H9 (cell line): ENCODE data around the gene NEUROD1. TPM values are rescaled to one million over a fixed set of nuclear protein-coding genes. Genes with fewer than 3 reads are reported as not detected.

Experiments
- DNase-seq: peaks from one replicate; pipeline ENCODE4 v3.0.0-alpha.2; 2017
- H2AFZ ChIP-seq: one replicate; pipeline ENCODE4 v1.6.1; 2013; ENCODE audit warnings: mild to moderate bottlenecking, low read length, control low read depth, moderate library complexity
- H2AK5ac ChIP-seq: 2 replicates; pipeline ENCODE4 v1.6.1; 2013; ENCODE audit warnings: low read length, control low read depth, mixed read lengths; ENCODE audit not compliant: insufficient read length
- H2BK120ac ChIP-seq: one replicate; pipeline ENCODE4 v1.6.1; 2013; ENCODE audit warnings: low read depth, mild to moderate bottlenecking, low read length, control low read depth, inconsistent platforms; ENCODE audit not compliant: poor library complexity, severe bottlenecking
- H2BK12ac ChIP-seq: 2 replicates; pipeline ENCODE4 v1.6.1; 2013; ENCODE audit warnings: low read length, control low read depth, mixed read lengths, low read depth; ENCODE audit not compliant: insufficient read length
- H2BK15ac ChIP-seq: 2 replicates; pipeline ENCODE4 v1.6.1; 2013; ENCODE audit warnings: low read depth, low read length, control low read depth
- H2BK20ac ChIP-seq: one replicate; pipeline ENCODE4 v1.6.1; 2013; ENCODE audit warnings: low read depth, mild to moderate bottlenecking, low read length, control low read depth, inconsistent platforms; ENCODE audit not compliant: poor library complexity, severe bottlenecking
- H2BK5ac ChIP-seq: 2 replicates; pipeline ENCODE4 v1.6.1; 2013; ENCODE audit warnings: low read length, control low read depth, mixed read lengths; ENCODE audit not compliant: insufficient read length
- H3K14ac ChIP-seq: 2 replicates; pipeline ENCODE4 v1.6.1; 2013; ENCODE audit warnings: low read length, control low read depth; ENCODE audit not compliant: insufficient read depth
- H3K18ac ChIP-seq: 2 replicates; pipeline ENCODE4 v1.6.1; 2013; ENCODE audit warnings: low read depth, mild to moderate bottlenecking, mixed read lengths, low read length, control low read depth; ENCODE audit not compliant: insufficient read length
- H3K23ac ChIP-seq: 2 replicates; pipeline ENCODE4 v1.6.1; 2013; ENCODE audit warnings: low read length, control low read depth, mixed read lengths, low read depth; ENCODE audit not compliant: insufficient read length
- H3K23me2 ChIP-seq: 2 replicates; pipeline ENCODE4 v1.6.1; 2013; ENCODE audit warnings: low read depth, mild to moderate bottlenecking, mixed read lengths, low read length, control low read depth; ENCODE audit not compliant: insufficient read length, poor library complexity, severe bottlenecking
- H3K27ac ChIP-seq: 2 replicates; pipeline ENCODE4 v1.5.1; 2013; ENCODE audit warnings: low read length, control low read depth, mixed read lengths, low read depth; ENCODE audit not compliant: insufficient read length
- H3K27me3 ChIP-seq: 2 replicates; pipeline ENCODE4 v1.6.1; 2013; ENCODE audit warnings: low read length, control low read depth, inconsistent platforms; ENCODE audit not compliant: insufficient read depth
- H3K4ac ChIP-seq: 2 replicates; pipeline ENCODE4 v1.6.1; 2013; ENCODE audit warnings: low read depth, mild to moderate bottlenecking, control low read depth, inconsistent platforms, low read length, moderate library complexity
- H3K4me1 ChIP-seq: 2 replicates; pipeline ENCODE4 v1.6.1; 2013; ENCODE audit warnings: low read length, control low read depth, inconsistent platforms; ENCODE audit not compliant: insufficient read depth
- H3K4me2 ChIP-seq: 2 replicates; pipeline ENCODE4 v1.6.1; 2013; ENCODE audit warnings: low read length, control low read depth, mixed read lengths; ENCODE audit not compliant: insufficient read length, insufficient read depth
- H3K56ac ChIP-seq: 2 replicates; pipeline ENCODE4 v1.6.1; 2013; ENCODE audit warnings: low read depth, mild to moderate bottlenecking, mixed read lengths, low read length, control low read depth; ENCODE audit not compliant: insufficient read length
- H3K79me1 ChIP-seq: 2 replicates; pipeline ENCODE4 v1.6.1; 2013; ENCODE audit warnings: low read depth, mild to moderate bottlenecking, moderate library complexity, low read length, control low read depth, inconsistent platforms; ENCODE audit not compliant: insufficient read depth, poor library complexity, severe bottlenecking
- H3K79me2 ChIP-seq: 2 replicates; pipeline ENCODE4 v1.6.1; 2013; ENCODE audit warnings: low read length, control low read depth, inconsistent platforms; ENCODE audit not compliant: insufficient read depth
- H3K9ac ChIP-seq: 2 replicates; pipeline ENCODE4 v1.6.1; 2013; ENCODE audit warnings: low read length, control low read depth, mixed read lengths; ENCODE audit not compliant: insufficient read length; ENCODE audit errors: extremely low read depth
- H3K9me3 ChIP-seq: one replicate; pipeline ENCODE4 v1.6.1; 2013; ENCODE audit warnings: low read depth, low read length, inconsistent platforms; ENCODE audit not compliant: control insufficient read depth
- H3T11ph ChIP-seq: one replicate; pipeline ENCODE4 v1.6.1; 2013; ENCODE audit warnings: mild to moderate bottlenecking, low read length, control low read depth, inconsistent platforms
- H4K20me1 ChIP-seq: one replicate; pipeline ENCODE4 v1.6.1; 2013; ENCODE audit not compliant: control insufficient read depth, insufficient read length, insufficient read depth
- H4K5ac ChIP-seq: 2 replicates; pipeline ENCODE4 v1.6.1; 2013; ENCODE audit warnings: low read depth, mild to moderate bottlenecking, mixed read lengths, low read length, control low read depth; ENCODE audit not compliant: insufficient read length
- H4K8ac ChIP-seq: replicated peaks from 2 replicates; pipeline ENCODE4 v1.6.1; 2013; ENCODE audit warnings: low read length, control low read depth, mixed read lengths, low read depth; ENCODE audit not compliant: insufficient read length
- H4K91ac ChIP-seq: 2 replicates; pipeline ENCODE4 v1.6.1; 2013; ENCODE audit warnings: low read depth, mild to moderate bottlenecking, moderate library complexity, mixed read lengths, low read length, control low read depth; ENCODE audit not compliant: insufficient read length
- H3K27ac Mint-ChIP-seq, 3 experiments: 2 replicates in 2 of 3; 3 replicates in 1 of 3; pipeline ENCODE4 v1.8.0; 2020 to 2021; ENCODE audit warnings: mixed read lengths in 3 of 3, mild to moderate bottlenecking in 1 of 3, moderate library complexity in 1 of 3
- H3K27me3 Mint-ChIP-seq: 2 replicates; pipeline ENCODE4 v1.8.0; 2021; ENCODE audit warnings: low read depth, mild to moderate bottlenecking, moderate library complexity, mixed read lengths
- H3K36me3 Mint-ChIP-seq, 3 experiments: 2 replicates in 2 of 3; 3 replicates in 1 of 3; pipeline ENCODE4 v1.8.0; 2020 to 2021; ENCODE audit warnings: low read depth in 3 of 3, mixed read lengths in 3 of 3; ENCODE audit not compliant: insufficient read depth in 1 of 3
- H3K4me1 Mint-ChIP-seq, 2 experiments: 2 replicates each; pipeline ENCODE4 v1.8.0; 2020; ENCODE audit warnings: mixed read lengths in 2 of 2
- H3K4me3 Mint-ChIP-seq, 2 experiments: 2 replicates in 1 of 2; 3 replicates in 1 of 2; pipeline ENCODE4 v1.8.0; 2020 to 2021; ENCODE audit warnings: mild to moderate bottlenecking in 2 of 2, mixed read lengths in 2 of 2, moderate library complexity in 1 of 2
- H3K9me3 Mint-ChIP-seq, 2 experiments: 2 replicates in 1 of 2; 3 replicates in 1 of 2; pipeline ENCODE4 v1.8.0; 2020; ENCODE audit warnings: mild to moderate bottlenecking in 2 of 2, mixed read lengths in 2 of 2, moderate library complexity in 1 of 2
- CTCF ChIP-seq: fragments of 200-600 bp; sonication (generic); conservative IDR thresholded peaks from 3 replicates; pipeline ENCODE4 v1.8.0; 2021; ENCODE audit warnings: antibody characterized with exemption, mild to moderate bottlenecking
- WGBS: extraction: QIAGEN DNeasy Blood & Tissue Kit; methylation state at CpG from one replicate; pipeline ENCODE4 v1.1.7; 2013; ENCODE audit warnings: missing lambda C conversion rate, low lambda C conversion rate, mixed read lengths; ENCODE audit not compliant: insufficient read length; ENCODE audit errors: extremely low coverage; 5-methylcytosine and 5-hydroxymethylcytosine counted together
- total RNA-seq: library from RNA; stranded (reverse); gene quantifications from 2 replicates; pipeline ENCODE4 v1.2.1, GENCODE V29; 2021

NEUROD1 gene
- total RNA-seq, 1 experiment from 2014 or later = not detected

DNA sequence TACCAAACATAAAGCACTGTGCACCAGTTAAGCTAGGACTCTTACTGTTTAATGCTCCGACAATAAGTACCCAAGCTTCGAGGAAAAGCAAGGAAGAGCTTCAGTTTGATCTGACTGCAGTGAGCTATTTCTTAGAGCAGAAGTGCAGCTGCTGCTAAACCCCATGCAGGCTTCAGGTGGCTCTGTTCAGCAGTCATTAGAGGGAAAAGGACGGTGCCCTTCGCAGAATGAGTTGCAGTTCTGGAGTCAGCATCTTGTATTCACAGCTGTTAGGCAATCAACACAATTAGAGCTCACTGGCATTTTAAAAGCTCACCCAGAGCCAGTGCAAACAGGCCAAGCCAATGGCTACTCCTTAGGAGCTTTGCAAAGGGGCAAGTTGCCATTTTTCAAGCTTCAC lies 21.9 kb downstream of the NEUROD1 start:
- H3K4ac ChIP-seq = no peak overlapping the region
- H2BK5ac ChIP-seq = no peak overlapping the region
- H4K91ac ChIP-seq = no peak overlapping the region
- no peak for TF ChIP-seq CTCF
- no peak overlapping the region for H3K4me2 ChIP-seq
- no peak overlapping the region for H3K27ac ChIP-seq
- H4K8ac ChIP-seq = no peak overlapping the region
- H3K56ac ChIP-seq = no peak overlapping the region
- H2BK120ac ChIP-seq = no peak overlapping the region
- H2BK20ac ChIP-seq = no peak overlapping the region
- no peak overlapping the region for H2BK15ac ChIP-seq
- no peaks in the 10 kb centered on the region for H3K36me3 Mint-ChIP-seq
- no peaks in the 10 kb centered on the region for H3K79me1 ChIP-seq
- peaks cover 7% of the 10 kb centered on the region for H3K23me2 ChIP-seq
- H3K79me2 ChIP-seq = no peaks in the 10 kb centered on the region
- H4K5ac ChIP-seq = no peak overlapping the region
- DNase-seq = peak; percentile 38
- H3K27me3 ChIP-seq = peaks cover 35% of the 10 kb centered on the region; the same call in 1 of the 2 replicates
- H3K9me3 ChIP-seq = no peaks in the 10 kb centered on the region
- no peak overlapping the region for H3K23ac ChIP-seq
- peaks cover 25 to 31% of the 10 kb centered on the region in 2 experiments for H3K4me1 Mint-ChIP-seq
- WGBS = no CpG with 5 or more reads among the region's 4 CpGs
- no peak overlapping the region for H3K18ac ChIP-seq
- no peak overlapping the region for H2BK12ac ChIP-seq
- H3K9me3 Mint-ChIP-seq = no peaks in the 10 kb centered on the region; a peak in 1 of 5 replicates
- no peak overlapping the region for H2AK5ac ChIP-seq
- H2AFZ ChIP-seq = no peak overlapping the region
- H3K27me3 Mint-ChIP-seq = peaks cover 91% of the 10 kb centered on the region
- no peak overlapping the region for H3K4me3 Mint-ChIP-seq
- no peak overlapping the region for H3T11ph ChIP-seq
- H3K9ac ChIP-seq = no peak overlapping the region
- H3K27ac Mint-ChIP-seq = no peak overlapping the region
- no peak overlapping the region for H3K14ac ChIP-seq
- no peaks in the 10 kb centered on the region for H4K20me1 ChIP-seq
- no peaks in the 10 kb centered on the region for H3K4me1 ChIP-seq
